ENCODE results near the gene VEZT. TPM values are rescaled to one million over a fixed set of nuclear protein-coding genes. Genes with fewer than 3 reads are reported as not detected.
A peak's percentile ranks its signal among the peaks of the same experiment; 100 is the strongest.

VEZT gene
- total RNA-seq, 1 donor from 2014 or later = 108 TPM

DNA sequence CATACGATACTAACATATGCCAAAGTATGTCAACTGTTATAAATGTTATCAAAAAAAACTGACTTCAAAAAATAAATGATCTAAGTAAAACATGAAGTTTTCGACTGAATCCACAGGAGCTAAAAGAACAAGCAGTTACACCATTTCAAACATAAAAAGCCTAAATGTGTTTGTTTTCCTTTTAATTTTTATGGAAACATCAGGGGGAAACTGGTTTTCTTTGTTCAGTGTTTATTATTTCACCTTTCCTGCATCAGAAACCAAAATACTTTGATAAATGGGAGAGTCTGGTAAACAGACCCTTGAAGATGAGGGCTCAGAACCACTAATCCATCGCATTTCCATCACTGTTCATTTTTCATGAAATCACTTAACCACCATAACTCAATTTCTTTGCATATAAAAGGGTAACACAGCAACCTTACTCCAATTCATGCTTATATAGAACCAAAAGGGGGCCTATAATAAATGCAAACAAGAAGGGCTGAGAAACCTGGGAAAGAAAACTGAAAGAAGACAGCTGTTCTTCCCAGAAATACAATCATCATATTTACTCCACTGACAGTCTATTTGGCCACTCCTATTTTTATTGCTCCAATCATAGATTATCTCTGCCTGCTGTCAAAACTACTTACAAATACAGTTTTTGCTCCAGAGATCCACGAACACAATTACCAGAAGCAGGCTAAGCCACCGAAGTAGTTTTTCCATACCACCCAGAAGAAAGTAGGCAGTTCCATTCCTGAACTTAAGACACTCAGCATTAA is 17.3 kb upstream of the VEZT start:
- DNase-seq = peak; percentile 48

DNA sequence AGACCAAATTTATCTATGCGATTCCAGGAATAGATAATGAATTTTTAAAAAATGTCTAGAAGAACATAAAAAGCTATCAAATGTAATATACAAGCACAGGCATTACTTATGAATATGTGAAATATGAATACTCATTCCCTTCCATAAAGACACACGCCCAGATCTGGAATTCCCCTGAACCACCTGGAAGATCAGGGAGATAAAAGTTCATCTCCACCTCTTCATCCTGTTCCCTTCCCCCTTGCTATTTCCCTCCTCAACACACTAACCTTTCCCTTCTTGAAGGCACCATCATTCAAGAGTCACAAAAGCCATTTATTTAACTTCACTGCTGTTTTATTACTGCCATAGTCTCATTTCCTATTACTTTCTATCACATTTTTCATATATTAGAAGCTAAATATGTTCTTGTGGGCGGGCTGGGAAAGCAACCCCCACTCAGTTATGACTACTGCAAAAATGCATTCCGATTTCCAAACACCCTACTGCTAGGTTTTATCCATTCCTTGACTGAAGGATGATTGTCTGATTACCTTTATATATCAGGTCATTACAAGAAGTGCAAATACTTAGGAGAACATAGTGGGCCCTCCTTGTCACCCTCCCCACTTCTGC is 16.4 kb upstream of the VEZT start:
- DNase-seq = peak; percentile 10

DNA sequence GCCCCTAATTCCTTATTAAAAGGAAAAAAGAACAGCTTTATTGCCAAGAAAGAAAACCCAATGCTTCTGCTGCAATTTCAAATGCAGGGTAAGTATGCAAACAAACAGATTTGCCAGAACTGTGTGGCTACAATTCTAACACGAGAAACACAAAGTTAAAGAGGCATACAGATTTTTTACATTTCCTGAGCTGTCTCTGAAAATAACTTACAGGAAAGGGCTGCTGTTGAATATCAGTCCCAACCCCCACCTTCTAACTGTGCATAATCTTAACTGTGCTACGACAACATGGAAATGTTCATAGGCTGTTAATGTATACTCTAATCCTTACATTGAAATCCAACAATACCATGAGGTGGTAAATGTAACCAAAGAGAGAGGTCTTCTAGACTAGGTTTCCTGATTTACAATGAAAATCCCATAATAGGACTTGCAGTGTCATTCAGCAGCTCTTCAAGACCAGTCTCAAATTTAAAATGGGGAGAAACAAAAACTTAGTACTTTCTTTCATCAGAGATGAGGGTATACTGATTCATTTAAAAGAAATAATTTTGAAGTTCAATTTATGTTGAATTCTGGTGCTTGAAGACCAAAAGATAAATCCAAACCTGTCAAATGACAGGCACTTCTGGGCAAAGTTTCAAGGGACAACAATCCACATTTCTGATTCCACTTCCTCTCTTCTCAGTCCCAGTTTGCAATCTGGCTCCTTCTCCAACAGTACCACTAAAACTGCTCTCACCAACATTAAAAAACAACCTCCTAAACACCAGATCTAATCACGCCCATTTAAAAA is 14.7 kb upstream of the VEZT start:
- no peak for DNase-seq

DNA sequence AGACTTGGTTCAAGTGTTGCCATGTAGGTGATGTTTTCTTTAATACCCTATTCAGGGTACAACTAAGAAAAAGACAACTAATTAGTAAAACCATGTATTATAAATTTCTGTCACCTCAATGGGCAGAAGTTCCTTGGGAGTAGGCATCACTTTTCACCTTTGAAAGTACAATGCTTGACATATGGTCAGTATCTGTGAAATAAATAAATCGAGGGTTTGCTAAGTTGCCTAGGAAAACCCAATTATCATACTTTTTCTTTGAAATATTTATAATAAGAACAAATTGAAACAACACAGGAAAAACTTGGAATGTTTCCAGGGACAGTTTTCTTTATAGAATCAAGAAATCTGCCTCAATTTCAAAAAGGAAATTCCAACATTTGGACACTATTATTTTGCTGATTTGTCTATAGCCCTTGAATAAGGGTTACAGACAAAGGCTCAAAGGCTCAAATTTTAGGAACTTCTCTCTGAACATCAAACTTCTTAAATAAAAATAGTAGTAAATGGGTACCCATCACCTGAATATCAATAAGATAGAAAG is 14.0 kb upstream of the VEZT start:
- DNase-seq = no peak

DNA sequence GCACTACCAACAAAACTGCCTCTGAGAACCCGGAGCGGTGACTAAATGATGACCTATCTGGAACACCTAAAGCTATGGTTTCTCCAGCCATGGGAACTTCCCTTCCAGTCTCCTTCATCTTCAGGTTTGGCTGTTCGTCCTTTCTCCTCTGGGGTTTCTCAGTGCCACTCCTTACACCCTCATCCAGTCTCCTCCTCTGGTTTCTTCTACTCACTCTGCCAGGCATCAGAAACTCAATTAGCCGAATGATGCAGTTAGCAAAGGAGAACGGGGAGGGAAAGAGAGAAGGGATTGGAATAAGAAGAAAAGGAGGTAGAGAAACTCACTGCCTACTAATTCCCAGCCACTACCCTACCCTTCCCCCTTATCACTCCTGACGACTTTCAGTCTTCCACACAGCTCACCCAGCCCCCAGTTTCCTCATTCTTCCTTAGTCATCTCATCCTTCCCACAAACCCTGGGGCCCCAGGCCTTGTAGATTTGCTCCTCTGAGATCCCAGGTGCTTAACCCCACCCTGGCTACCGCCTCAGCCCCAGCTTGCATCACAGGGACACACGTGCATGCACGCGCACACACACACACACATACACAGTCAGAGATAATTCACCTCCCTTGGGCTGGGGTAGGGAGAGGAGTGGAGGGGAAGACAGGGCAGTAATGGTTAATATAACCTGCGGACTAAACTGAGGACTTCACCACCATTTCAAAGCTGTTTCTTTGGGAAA is 13.3 kb upstream of the VEZT start:
- no peak for DNase-seq

DNA sequence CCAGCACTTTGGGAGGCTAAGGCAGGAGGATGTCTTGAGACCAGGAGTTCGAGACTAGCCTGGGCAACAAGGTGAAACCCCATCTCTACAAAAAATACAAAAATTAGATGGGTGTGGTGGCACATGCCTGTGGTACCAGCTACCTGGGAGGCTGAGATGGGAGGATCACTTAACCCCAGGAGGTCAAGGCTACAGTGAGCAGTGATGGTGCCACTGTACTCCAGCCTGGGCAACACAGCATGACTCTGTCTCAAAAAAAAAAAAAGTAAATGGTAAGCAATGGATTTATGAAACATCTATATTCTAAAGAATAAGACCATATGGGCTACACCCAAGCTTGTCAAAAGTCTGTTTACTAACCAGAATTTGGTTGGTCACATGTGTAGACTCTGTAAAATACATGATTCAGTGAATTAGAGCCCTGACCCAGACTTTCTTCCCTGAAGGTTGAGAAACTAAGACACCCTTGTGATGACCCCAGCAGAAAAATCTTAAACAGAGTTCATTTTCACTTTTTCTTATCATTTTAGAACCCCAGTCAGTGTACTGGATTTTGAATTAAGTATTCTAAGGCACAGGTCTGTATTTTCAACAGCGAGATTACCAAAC is 12.5 kb upstream of the VEZT start:
- DNase-seq = no peak

DNA sequence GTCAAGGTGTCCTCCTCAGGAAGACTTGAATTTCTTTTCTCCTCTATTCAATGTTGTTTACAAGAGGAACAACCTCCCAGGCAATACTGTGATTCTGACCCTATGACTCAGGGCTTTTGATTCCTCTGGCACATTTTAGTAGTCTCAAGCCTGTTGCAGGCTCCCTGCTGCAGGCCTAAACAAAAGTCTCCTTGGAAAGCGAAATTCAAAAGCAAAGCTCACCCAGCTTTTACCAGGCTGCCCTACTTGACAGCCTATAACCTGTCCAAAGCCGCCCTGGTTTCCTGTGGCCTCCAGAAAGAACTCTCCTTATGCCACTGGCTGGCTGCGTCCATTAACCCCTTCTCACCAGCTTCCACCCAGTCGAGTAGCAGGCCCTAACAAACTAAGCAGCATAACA is 11.9 kb upstream of the VEZT start:
- DNase-seq = no peak

DNA sequence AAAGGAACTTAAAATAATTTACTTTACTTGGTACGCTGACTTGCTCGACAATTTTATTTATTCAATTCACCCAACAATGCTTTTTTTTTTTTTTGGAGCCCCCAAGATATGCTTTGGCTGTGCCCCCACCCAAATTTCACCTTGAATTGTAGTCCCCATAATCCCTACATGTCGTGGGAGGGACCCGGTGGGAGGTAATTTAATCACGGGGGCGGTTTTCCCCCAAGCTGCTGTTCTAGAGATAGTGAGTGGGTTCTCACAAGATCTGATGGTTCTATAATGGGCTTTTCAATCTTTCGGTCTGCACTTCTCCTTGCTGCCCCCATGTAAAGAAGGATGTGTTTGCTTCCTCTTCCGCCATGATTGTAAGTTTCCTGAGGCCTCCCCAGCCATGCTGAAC is 10.7 kb upstream of the VEZT start:
- no peak for DNase-seq

DNA sequence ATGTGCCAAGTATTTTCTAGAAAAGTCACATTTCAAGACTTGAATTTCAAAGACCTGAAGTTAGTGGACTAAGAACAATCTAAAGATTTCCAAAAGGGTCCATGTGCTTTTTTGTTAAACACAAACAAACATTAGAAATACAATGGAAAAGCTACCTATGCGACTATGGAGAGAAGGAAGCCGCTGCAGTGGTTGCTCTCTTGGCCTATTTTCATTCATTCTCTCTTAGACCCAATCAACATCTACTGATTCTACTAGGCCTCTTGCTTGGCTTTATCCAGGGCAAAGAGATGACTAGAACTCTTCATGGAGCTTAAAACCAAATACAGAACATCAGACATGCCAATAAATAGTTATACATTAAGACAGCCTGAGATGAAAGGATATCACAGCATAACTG is 10.2 kb upstream of the VEZT start:
- DNase-seq = no peak

DNA sequence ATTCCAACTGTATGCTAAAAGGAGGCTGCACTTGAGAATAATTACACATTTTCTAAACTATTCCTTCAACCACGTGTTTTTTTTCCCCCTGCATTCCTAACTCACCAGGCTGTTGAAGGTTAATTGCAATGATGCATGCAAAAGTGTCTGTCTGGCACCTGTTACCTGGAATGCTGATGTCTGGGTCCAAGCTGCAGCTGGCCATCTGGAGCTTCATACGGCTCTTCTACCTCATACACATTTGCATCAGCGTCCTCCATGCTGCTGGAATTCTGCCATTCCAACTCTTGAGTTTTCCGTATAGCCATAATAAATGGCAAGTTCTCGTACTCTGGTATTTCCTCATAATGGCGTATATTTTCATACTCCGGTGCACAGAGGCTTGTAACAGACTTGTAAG is 8.9 kb upstream of the VEZT start:
- DNase-seq = no peak

DNA sequence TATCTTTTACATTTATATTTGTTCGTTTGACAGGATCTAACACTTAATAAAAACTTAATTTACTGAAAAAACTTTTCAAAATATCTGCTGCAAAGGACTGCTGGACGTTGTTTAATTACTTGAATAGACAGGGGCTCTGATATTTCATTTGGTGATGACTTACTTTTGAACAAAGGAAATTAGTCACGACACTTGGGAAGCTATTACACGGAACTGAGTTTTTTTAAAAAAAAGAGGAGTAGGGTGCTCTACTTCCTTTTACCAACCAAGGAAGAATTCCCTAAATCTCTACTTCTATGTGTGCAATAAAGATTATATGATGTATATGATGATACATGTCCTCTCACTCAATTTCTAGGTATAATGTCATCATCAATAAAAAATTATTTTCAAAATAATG is 5.0 kb upstream of the VEZT start:
- no peak for DNase-seq

DNA sequence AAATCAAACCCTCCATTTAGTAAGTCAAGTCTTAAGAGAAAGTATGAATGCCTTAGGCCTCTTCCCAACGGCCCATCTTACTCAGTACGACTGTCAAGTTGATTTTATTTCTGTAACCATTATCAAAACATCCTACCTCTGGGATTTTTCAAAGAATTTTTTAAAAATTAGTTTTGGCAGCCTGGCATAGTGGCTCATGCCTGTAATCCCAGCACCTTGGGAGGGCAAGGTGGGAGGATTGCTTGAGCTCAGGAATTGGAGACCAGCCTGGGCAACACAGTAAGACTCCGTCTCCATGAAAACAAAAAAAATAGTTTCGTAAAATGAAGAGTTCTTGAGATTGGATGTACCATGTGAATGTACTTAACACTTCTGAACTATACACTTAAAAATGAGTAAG is 4.5 kb upstream of the VEZT start:
- no peak for DNase-seq

DNA sequence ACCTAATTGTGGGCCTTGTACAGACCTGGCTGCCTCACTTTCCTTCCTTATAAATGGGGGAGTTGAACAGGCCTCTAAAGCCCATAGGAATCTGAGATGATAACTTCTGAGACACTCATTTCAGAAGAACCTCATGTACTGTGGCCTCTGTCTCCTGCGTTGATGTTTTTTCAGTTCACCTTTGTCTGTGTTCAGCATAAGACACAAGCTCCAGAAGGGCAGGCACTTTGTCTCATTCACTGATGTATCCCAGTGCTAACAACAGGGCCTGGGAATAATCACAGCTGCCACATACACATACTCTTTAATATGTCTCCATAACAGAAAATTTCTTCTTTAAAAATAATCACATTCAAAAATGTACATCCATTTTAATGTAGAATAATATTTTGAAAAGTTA is 3.7 kb upstream of the VEZT start:
- DNase-seq = no peak

DNA sequence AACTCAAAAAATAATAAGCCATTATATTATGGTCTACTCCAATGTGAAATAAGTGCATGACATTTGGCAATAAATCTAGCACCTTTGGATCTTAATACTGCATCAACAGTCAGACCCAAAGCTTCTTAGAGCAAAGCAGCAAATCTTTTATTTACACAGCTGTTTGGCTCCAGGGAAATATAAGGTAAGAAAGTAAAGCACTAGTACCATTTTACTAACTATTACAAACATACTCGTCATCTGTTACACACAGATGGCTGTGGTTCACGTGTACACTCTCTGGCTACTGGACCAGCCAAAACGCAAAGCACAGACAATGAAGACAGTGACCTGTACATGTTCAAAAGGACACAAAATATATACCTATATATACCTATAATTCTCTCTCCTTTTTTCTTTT is 3.1 kb upstream of the VEZT start:
- no peak for DNase-seq

DNA sequence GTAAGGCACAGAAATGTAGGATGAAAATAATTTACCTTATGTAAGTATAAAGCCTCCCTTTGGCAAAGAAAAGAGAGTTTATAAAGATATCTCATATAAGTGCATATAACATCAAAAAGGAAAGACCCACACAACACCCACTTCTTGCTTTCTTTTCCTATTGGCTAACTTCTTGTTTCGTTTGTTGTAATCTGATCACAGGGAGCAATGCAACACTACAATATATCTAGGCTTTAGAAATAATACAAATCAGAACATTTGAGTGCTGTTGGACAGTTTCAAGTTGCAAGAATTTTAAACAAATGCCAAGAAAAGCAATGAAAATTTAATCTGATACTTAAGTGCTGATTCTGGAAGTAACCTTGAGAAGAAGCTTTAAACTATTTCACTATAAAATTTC is 1.7 kb upstream of the VEZT start:
- DNase-seq = peak; percentile 70

DNA sequence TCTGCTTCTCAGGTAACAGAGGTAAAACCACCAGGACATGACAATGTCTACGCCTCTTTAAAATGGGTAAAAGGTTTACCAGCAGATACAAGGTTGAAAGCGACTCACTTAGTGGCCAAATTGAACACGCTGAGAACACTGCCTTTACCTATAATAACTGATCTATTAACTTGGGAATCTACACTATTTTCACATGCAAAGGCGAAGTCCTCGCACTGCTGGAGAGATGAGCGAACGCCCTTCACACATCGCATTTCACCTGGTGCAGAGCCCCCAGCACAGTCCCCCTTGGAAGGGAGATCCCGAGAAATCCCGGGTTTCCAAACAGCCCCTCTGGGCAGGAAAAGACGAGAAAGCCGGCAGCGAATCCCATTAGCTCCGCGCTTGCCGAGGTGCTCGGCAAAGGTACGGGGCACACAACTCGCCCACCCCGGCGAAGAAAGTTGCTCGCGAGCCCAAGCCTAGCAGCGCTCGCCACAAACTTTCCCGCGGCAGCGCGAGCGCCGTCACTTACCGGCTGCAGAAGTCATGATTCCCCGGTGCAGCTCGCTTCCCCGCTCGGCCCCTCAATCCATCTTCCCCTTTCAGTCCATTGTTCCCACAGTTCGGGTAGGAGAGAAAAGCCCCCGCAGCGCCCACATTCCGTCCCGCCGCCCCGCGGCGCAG is 763 bp upstream of the VEZT start:
- peak; percentile 40 for DNase-seq

DNA sequence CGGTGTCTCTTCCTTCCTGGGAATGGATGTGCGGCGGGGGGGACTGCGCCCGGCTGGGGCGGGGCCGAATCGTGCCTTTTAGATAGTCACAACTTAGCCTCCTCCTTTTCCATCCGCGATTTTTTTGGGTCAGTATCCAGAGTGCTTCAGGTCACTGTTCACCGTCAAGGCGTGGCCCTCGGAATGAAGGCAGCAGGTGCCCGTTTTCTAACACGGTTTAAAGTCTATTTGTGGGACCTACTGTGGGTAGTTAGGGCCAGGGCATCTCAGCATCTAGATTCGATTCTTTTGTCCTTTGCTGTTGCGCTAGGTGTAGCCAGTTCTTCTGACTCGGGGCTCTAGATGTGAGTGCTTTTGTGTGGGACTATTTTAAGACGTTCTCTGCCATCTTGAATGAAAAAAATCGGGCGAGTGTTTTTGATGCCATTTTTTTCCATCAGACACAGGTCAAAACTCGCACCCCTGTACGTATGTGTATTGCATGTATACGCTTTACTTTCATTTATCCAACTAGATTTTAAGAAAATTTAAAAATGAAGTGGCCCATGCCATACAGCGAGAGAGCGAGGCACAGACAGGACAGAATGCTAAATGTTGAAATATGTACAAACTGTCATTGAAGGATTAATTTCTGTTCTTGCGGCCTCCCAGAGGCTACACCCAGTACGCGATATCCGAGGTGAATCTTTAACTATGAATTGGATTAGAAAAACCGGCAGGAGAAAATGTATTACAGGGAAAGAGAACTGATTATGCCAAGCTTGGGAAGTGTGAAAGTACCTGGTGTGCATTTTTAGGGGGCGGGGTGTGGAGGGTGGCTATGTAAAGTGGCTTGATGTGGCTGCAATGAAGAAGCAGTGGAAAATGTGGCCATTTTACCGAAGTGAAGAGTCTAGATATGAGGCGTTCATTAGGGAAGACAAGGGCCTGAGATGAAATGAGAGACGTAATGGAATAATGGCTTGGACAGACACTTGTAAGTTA is 835 bp downstream of the VEZT start:
- peak; percentile 69 for DNase-seq

DNA sequence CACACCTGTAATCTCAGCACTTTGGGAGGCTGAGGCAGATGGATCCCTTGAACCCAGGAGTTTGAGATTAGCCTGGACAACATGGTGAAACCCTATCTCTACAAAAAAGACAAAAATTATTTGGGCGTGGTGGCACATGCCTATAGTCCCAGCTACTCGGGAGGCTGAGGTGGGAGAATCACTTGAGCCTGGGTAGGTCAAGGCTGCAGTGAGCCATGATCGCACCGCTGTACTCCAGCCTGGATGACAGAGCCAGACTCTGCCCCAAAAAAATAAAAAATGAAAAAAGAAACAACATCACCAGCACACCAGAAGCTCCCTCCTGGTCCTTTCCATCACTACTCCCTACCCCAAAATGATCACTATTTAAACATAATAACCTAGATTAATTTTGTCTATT is 2.6 kb downstream of the VEZT start:
- no peak for DNase-seq

DNA sequence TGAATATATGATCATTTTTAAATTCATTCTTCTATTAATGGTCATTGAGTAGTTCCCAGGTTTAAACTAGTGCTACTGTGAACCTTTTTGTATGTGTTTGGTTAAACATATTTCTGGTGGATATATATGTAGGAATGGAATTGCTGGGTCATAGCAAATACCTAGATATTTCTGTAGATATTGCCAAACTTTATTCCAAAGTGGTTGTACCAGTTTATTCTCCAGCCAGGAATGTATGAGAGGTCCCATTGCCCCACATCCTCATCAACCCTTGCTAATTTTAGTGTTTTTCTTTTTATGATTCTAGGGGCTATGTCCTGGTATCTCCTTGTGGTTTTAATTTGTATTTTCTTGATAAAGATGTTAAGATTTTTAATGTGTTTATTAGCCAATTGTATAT is 3.1 kb downstream of the VEZT start:
- no peak for DNase-seq

Measured in skin of body (tissue), 2 donors.